NCI-H1048 (cell line): ENCODE results near the gene HES4.

Experiments
- DNase-seq: peaks from one replicate; lab custom pipeline; 2025; lab: John Stamatoyannopoulos, UW

Gene HES4

DNA sequence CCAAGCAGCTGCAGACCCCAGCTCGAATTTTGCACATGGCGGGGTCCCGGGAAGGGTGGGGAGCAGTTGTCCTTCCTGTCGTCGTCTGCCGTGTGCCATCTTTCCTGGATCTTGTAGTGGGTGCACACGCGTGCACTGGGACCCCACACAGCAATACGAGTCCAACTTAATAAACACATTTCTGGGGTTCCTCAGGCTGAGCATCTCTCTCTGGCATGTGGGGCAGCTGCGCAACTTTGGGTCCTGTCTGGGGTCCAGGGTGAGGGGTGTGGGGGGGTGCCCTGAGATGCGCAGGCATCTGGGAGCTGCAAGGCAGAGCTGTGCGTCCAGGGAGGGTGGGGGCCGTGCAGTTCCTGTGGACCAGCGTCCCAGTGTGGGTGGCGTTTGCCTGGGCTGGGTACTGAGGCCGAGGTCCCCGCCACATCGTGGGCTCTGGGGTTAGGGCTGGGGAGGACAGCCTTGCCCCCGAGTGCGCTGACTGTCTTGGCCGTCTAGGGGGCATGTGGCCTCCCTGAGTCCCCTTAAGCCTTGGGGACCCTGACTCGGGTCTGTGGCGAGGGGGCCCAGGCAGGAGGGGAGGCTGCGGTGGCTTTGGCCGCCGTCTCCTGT, 34.3 kb downstream of the HES4 start:
- DNase-seq = no peak

DNA sequence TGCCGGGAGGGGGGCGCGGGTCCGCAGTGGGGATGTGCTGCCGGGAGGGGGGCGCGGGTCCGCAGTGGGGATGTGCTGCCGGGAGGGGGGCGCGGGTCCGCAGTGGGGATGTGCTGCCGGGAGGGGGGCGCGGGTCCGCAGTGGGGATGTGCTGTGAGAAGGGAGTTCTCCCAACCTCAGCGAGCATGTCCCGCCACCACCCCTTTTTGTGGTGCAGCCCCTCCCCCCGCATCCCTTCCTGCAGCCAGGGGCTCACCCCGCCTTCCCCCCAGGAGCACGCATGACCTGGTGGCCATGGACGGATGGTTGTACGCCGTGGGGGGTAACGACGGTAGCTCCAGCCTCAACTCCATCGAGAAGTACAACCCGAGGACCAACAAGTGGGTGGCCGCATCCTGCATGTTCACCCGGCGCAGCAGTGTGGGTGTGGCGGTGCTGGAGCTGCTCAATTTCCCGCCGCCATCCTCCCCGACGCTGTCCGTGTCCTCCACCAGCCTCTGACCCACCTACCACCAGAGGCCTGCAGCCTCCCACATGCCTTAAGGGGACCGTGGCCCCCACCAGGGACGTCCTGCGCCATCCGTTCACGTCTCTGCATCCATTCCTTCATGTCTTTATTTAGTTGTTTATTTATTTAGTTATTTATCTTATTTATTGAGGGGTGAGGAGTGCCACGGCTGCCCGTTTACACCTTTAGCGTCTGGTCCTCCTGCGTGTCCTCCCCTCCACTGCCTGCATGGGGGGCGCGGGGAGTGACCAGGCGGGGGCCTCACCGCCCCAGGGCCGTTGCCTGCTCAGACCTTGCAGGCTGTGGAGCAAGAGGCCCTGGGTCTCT, 35.0 kb downstream of the HES4 start:
- DNase-seq = no peak

DNA sequence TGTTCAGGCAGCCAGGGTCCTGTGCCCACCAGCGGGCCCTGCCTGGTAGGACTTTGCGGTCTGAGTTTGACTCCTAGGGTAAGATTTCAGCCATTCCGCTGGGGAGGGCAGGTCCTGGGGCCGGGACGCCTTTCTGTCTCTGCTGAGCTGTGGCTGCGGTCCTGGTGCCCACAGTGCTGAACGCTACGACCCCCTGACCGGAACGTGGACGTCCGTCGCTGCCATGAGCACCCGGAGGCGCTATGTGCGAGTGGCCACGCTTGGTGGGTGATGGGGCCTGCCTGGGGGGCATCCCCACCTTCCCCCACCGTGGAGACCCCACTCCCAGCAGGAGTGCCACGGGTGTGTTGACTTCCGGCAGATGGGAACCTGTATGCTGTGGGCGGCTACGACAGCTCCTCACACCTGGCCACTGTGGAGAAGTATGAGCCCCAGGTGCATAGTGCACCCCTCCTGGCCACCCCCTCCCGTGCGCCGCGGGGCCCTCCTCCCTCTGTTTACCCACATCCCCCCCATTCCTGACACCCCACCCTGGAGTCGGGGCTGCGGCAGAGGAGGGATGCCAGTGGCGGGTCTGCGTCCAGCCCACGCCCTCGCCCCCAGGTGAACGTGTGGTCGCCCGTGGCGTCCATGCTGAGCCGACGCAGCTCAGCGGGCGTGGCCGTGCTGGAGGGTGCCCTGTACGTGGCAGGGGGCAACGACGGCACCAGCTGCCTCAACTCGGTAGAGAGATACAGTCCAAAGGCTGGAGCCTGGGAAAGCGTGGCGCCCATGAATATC, 36.0 kb downstream of the HES4 start:
- DNase-seq = no peak

DNA sequence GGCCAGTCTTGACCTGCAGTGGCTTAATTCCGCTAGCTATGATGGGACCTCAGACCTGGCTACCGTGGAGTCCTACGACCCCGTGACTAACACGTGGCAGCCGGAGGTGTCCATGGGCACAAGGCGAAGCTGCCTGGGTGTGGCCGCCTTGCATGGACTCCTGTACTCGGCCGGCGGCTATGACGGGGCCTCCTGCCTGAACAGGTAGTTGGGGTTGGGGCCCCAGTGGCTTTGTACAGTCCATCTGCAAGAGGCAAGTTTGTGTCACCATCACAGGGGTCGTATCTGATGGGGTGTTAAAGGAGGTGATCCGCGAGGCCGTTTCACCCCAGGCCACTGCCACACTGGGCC, 36.6 kb downstream of the HES4 start:
- no peak for DNase-seq

DNA sequence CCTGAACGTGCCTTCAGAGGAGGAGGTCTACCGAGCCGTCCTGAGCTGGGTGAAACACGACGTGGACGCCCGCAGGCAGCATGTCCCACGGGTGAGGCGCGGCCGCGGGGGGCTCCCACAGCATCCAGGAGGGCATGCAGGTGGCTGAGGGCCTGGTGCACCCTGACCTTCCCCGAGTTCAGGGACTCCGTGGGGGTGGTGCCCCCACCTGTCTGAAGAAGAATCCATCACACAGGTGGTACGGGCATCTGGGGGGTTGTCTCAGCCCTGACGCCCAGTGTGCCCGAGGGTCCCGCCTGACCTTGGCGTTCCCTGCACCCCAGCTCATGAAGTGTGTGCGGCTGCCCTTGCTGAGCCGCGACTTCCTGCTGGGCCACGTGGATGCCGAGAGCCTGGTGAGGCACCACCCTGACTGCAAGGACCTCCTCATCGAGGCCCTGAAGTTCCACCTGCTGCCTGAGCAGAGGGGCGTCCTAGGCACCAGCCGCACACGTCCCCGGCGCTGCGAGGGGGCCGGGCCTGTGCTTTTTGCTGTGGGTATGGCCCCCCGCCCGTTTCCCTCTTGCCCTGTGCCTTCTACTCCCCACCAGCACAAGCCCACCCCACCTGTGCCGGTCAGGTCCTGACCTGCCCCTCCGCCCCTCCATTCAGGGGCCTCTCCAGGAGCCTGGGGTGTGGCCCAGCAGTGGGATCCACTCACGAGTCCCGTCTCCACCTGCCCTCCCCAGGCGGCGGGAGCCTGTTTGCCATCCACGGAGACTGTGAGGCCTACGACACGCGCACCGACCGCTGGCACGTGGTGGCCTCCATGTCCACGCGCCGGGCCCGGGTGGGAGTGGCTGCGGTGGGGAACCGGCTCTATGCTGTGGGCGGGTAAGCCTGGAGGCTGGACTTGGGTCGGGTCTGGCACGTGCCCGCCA, 37.3 kb downstream of the HES4 start:
- DNase-seq = no peak

DNA sequence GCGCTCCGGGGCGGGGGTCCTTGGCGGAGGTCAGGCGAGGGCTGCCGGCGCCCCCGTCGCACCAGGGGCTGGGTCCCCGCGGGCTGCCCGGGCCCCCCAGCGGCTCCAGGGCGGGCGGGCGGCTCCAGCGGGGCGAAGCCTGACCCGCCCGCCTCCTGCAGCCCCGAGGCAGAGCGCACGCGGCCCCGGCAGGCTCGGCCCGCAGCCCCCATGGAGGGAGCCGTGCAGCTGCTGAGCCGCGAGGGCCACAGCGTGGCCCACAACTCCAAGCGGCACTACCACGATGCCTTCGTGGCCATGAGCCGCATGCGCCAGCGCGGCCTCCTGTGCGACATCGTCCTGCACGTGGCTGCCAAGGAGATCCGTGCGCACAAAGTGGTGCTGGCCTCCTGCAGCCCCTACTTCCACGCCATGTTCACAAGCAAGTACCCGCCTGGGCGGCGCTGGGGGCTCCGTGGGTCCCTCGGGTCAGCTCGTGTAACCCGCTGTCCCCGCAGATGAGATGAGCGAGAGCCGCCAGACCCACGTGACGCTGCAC, 38.7 kb downstream of the HES4 start:
- DNase-seq = no peak

DNA sequence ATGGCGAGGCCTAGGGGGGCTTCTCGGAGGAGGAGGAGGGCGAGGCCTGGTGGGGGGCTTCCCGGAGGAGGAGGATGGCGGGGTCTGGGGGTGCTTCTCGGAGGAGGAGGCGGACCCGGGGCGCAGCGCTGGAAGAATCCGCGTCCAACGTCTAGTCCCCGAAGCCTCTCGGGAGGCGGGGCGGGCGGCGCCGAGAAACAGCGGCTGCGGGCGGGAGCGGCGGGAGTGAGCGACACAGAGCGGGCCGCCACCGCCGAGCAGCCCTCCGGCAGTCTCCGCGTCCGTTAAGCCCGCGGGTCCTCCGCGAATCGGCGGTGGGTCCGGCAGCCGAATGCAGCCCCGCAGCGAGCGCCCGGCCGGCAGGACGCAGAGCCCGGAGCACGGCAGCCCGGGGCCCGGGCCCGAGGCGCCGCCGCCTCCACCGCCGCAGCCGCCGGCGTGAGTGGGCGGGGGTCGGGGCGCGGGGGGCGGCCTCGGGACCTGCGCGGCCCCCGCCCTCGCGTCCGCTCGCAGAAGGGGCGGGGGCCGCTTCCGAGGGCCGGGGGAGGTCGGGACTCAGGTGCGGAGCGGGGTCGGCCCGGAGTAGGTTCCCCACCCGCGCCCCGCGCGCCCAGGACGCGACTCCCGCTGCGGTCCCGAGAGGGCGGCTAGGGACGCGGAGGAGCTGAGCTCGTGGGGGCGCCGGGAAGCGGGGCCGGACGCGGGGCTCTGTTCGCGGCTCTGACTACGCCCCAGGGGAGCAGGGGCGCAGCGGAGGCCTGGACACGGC, 39.4 kb downstream of the HES4 start, which contains the start of gene KLHL17:
Gene KLHL17, plus strand, starts transcription at position 222 of the 769 bp plus-strand sequence. Its CDS starts 110 bp downstream, at position 332.
- no peak for DNase-seq

DNA sequence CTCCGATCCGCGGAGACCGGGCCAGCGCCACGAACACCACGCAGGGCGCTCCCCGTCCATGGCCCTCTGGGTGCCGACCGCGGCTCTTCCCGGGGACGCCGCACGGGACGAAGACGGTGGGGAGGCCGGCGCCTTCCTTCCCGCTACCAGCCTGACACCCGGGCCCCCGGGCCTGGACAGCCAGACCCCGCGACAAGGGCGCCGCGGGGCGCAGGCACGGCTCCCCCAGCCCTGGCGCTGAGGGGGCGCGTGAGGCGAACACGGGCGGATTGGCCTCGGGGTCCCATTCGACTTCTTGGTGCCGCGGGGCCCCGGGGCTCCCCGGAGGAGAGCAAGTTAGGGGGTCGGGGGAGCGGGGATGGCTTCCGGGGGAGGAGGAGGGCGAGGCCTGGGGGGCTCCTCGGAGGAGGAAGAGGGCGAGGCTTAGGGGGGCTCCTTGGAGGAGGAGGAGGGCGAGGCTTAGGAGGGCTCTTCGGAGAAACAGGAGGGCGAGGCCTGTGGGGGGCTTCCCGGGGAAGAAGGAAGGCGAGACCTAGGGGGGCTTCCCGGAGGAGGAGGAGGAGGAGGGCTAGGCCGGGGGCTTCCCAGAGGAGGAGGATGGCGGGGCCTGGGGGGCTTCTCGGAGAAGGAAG, 40.0 kb downstream of the HES4 start:
- DNase-seq = no peak

DNA sequence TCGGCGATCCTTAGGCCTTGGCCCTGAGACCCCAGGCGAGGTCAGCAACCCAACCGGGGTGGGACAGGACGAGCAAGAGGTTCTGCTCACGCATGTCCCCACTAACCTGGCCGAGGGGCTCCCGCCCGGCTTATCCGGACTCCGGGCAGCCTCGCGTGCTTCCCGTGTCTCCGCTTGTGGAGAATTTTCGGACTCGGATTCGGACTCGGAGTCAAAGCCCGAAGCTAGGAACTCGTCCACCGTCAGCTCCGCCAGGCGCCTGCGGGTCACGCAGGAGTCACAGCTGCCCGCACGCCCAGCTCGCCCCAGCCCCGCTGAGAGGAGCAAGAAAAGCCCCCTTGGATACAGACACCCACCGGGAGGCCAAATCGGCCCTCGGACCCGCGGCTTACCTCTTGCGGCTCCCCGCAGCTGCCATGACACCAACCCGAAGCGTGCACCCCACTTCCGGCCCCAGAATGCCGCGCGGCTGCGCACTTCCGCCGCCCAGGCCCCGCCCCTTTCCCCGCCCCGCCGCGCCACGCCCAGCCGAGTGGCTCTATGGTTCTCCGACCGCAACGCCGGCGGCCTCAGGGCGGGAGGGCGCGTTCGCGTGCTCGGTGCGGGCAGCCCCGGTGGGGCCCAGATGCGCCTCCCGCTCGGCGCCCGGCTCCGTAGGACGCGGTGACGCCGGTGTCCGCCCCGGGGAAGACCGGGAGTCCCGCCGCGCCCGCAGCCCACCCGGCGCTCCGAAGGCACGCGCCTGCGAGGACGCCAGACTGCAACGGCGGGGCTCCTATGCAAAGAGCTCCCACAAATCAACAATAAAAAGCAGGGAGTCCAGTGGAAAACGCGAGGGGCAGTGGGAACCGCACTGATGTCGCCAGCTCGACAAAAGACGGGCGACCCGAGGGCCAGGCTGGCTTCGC, 40.8 kb downstream of the HES4 start, which contains the start of gene NOC2L:
Gene NOC2L, minus strand, starts transcription at position 434 of the 908 bp plus-strand sequence. Its CDS starts 16 bp downstream, at position 418.
- peak; percentile 64 for DNase-seq

DNA sequence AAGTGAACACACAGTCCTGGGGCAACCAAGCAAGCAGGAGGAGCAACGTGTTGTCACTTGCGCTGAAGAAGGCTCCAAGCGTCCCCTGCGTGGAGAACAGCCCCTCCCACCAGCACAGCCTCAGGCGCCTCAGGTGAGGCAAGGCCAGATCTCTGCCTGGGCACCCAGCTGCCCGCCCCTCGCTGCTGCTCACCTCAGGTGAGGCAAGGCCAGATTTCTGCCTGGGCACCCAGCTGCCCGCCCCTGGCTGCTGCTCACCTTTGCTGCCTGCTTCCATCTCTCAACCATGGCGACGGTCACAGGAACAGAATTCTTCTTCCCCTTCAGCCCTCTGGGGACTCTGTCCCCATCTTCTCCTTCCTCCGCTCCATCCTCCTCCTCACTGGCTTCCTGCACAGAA, 43.3 kb downstream of the HES4 start:
- DNase-seq = no peak

DNA sequence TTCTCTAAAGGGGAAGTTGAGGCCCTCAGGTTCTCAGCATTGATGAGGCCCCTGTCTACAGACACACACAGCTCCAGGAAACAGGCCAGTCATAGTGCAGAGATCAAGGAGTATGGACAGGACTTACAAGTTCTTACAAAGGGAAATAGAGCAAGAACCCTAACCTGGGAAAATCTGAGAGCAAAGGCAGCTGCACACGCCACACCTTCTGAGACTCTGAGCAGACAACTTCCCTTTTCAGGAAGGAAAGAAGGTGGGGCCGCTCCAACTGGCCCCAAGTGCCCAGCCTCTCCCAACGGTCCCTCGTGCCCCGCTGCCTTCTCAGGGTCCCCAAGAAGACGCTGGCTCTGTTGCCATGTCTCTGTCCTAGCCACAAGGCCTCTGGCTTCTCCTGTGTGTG, 44.4 kb downstream of the HES4 start:
- DNase-seq = no peak

DNA sequence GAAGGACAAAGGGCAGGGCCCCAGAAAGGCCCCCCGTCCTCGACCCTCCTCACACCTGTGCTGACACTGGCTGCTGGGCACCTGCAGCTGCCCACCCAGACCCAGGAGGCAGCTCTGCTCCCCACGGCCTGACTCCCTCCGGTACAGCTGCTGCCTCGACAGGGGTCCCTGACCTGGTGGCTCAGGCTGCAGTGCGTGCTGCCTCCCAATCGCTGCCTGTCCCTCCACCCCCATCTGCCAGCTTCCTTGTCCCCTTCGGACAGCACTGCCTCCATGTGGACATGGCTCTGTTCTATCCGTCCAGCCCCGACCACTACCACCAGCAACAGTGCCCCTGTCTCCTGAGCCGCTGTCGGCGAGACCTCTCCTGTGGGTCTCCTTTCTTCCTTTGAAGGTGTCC, 45.0 kb downstream of the HES4 start:
- DNase-seq = no peak

DNA sequence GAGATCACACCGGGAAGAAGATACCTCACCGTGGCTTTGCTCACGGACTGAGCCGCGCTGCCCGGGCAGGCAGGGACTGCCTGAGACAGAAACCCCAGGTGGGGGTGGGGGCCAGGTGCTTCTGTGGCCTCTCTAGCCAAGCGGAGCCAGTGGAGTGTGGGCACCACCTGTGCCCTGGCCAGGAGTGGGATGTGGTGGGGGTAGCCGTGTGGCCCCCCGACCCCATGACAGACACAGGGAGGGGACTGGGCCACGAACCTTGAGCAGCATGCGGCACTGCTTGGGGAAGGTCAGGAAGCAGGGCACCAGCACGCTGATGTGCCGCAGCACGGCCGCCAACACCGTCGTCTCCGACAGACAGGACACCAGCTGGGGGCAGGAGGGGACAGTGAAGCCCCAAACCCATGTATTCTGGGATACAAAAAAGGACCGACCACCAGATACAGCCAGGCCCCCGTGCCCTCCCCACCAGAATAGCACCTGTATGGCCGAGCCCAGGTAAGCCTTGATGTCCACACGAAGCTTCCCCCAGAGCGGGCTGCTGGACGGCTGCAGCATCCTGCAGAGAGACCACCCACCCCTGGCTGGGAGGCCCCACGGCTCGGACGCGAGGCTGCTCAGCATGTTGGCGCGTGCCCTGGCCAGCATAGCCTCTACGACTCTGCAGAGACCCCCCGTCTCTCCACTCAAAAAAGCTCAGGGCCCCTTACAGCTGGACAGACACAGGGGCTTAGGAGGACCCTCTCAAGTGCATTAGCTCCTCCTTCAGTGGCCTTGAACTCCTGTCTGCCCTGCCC, 46.2 kb downstream of the HES4 start:
- DNase-seq = no peak

DNA sequence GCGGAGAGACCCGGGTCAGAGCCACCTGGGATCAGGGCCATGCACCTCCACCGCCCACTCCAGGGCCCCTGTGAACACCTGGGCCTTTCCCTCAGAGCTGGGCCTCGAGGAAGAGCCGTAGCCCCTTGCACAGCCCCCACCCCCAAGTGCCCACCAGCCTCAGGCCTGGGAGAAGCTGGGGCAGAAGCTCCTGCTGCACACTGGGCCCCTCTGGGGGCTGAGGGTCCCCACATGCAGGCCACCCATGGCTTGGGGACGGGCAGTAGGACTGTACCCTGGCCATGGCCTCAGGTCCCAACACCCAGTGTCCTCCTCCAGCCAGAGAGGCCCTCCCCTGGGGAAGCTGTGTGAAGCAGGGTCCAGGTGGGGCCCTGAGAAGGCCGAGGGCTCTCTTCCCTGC, 47.3 kb downstream of the HES4 start:
- DNase-seq = no peak

DNA sequence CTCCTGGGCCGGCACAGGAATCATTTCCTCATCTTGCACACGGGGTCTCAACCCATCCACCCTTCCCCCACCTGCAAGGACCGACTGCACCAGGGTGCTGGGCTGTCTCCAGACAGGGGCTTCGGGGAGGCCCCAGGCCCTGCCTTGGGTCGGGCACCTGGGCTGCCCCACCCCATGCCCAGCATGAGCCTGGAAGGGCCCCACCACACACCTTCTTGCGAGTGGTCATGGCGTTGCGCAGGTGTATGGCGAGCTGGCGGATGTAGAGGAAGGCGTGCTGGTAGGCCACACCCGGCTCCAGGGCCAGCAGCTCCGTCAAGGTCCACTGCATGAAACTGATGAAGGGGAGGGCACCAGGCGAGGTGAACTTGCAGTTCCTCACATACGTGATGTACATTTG, 47.7 kb downstream of the HES4 start:
- DNase-seq = no peak

DNA sequence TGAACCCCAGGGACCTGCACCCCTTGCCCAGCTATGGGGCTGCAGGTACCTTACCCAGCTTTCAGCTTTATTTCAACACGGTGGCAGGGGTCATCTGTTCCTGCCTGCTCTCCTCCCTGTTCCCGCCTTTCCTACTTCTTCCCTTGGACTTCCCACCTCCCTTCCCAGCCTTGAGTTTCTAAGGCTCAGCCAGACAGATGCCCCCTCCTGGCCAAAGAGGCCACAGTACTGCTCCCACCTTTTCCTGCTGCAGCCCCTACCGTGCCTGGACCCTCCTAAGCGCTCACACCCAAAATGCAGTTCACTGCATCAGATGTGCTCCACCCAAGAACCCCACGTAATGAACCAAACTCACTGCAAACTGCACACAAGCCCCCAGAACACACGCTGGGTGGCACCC, 48.5 kb downstream of the HES4 start:
- DNase-seq = no peak

DNA sequence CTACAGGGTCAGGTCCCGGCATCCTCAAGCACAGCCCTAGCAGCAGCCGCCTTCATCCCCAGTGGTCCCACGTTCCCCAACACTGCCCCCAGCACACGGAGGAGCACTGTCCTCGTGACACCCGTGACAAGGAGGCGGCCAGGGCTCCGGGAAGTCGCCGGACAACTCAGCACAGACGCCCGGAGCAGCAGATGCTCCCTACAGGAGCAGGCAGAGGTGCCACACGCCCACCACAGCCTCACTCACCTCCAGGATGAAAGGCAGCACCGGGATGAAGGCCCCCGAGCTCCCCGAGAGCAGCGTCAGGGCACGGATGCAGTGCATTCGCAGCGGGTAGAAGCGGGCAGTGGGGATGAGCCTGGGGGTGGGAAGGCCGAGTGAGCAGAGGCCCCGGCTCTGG, 49.0 kb downstream of the HES4 start:
- no peak for DNase-seq

DNA sequence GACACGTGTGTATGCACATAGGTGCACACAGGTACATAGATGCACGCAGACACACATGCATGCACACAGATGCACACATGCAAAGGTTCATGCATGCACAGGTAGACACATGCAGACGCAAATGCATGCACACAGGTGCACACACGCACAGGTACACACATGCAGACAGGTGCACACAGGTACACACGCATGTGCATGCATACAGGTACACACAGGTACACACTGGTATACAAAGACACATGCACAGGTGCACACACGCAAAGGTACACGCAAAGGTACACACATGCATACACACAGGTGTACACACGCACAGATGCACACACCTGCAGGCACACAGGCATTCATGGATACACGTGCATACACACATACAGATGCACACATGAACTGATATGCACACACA, 49.6 kb downstream of the HES4 start:
- DNase-seq = no peak
